Caki2 (cell line): ENCODE results near the gene LGI4. TPM values are rescaled to one million over a fixed set of nuclear protein-coding genes. Genes with fewer than 3 reads are reported as not detected.
"Not testable (repeated sequence)": the region's sequence is repeated elsewhere in the genome, so short reads cannot be mapped to it uniquely, and the experiment has no call there.

Experiments used
- DNase-seq: peaks from one replicate; pipeline ENCODE4 v3.0.0-alpha.2; 2015; ENCODE audit warnings: low read depth
- in situ Hi-C: cut with HindIII; loops from 2 replicates; pipeline ENCODE4 v1.10.0; 2016; ENCODE audit warnings: low sequenced_read_pairs, low pct_unique_long_range_greater_than_20kb, mixed read lengths
- total RNA-seq: library from RNA; depleted of rRNA; stranded (reverse); fragments of >200 nt; shearing (Covaris generic); gene quantifications from 2 replicates; pipeline ENCODE4 v1.2.3, GENCODE V29; 2014; ENCODE audit warnings: low replicate concordance

The LGI4 gene
- total RNA-seq, 1 experiment from 2014 or later: not detected

DNA sequence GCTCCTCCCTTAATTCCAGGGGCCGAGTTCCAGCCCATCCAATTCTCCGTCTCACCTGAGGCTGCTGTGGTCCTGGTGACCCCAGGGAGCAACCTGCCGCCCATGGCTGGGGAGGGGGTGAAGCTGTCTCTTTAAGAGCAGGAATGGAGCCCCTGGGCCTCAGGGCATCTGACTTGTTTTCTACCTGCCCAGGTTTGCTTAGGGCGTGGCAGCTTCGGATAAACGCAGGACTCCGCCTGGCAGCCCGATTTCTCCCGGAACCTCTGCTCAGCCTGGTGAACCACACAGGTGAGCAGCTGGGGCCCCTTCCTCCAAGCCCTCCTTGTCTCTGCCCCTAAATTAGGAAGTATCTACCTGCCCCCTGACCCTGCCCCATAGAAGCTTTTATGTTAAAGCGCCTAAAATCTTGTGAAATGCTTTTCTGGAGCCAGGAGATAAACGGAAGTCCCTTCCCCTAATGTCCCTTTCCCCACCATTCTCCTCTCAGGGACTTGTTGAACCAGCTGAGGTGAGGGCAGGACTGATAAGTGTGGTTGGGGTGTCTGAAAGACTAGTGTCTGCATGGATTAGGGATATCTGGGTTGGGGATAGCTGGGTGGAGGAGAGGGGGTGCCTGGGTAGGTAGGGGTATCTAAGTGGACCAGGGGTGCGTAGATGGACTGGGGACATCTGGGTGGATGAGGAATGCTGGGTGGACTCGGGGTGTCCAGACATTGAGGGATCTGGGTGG lies 18.6 kb downstream of the LGI4 start:
- no peak for DNase-seq
- in situ Hi-C loops: no loop called here

GRCh38 chr19:35115177-35115951 lies 19.5 kb downstream of the LGI4 start, which contains the start of gene FXYD3:
Gene FXYD3 (plus strand): TSS chr19:35115823. CDS start chr19:35119377, 3,554 bp downstream.
- in situ Hi-C loops: no loop called here
- DNase-seq: no peak

DNA sequence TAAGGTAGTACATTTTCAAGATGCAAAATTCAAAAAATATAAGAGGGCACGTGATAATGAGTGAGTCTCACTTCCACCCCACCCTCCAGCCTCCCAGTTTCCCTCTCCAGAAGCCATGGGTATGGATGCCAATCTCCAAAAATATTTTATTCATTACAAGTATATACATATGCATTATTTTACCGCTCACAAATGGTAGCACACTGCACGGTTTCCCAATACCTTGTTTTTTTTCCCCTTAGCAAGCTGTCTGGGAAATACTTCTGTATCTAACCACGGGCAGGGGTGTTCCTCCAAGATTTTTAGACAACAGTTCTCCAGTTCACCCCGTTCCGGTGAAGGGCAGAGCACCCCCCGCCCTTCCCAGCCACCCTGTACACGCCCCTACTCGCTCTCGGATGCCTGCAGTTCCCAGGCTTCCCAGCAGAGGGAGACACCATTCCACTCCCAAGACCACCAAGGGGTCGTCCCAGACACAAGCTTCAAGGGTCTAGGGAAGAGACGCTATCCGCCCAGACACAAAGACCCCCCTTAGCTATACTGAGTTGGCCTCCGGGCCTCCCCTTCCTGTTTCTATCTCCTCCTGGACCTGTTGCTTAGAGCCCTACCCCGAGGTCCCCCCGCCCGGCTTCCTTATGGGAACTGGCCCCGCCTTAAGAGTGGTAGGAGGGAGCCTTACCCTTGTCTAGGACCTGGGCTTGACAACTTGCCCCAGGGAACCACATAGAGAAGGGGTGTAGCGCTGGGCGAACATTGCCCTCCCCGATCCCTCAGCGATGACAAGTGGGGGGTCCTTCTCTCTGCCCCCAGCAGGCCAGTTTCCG lies 20.3 kb downstream of the LGI4 start:
- in situ Hi-C loops: no loop called here
- DNase-seq: peak; percentile 37

- in situ Hi-C loops: no loop called here
- DNase-seq: no peak
These were observed 21.7 kb downstream of the LGI4 start for GRCh38 chr19:35112995-35113688.

GRCh38 chr19:35110974-35111373 lies 23.9 kb downstream of the LGI4 start:
- no peak for DNase-seq
- in situ Hi-C loops: no loop called here

DNA sequence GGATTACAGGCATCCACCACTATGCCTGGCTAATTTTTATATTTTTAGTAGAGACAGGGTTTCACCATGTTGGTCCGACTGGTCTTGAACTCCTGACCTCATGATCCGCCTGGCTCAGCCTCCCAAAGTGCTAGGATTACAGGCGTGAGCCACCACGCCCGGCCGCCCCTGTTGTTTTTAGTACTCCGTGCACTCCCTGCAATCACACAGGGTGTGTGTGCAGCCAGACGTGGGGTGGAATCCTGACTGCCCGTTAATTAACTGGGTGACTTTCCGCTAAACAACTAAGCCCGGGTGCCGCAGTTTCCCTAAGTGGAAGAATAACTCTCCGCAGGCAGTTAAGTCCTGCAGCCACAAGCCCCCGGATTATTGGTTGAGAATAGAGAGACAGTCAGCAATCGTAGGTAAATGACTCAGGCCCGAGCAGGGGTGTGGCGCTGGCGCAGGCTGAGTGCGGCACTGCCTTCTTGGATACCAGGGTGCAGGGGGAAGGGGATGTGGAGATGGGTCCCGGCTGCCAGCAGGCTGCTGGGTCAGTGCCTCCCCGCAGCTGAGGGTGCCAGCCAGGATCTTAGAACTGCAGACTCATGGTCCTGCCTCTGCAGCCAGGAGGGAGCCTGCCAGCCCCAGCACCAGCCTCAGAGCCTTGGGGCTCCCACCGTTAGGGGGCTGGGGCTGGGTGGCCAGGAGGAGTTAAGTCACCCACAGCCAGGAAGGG lies 25.3 kb downstream of the LGI4 start:
- in situ Hi-C loops: no loop called here

DNA sequence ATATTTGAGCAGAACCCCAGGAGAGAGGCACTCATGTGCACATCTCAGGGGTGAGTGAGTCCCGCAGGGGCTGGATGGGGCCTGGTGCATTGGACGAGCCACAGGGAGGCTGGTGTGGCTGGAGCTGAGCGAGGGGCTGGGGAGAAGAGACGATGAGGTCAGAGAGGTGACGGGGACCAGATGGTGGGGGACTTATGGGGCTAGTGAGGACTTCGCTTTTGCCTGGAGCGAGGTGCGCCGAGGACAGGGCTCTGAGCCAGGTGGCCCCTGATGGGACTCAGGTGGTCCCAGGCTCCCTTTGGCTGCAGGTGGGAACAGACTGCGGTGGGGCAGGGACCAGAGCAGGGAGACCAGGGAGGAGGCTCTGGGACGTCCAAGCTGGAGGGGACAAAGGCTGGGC lies 26.1 kb downstream of the LGI4 start:
- no peak for DNase-seq
- in situ Hi-C loops: no loop called here

More for the DNA sequence above, 25.3 kb downstream of the LGI4 start:
- DNase-seq: peak; percentile 50

- no peak for DNase-seq
These were observed 27.3 kb downstream of the LGI4 start for GRCh38 chr19:35107545-35107944.

GRCh38 chr19:35106898-35107541 lies 27.8 kb downstream of the LGI4 start:
- in situ Hi-C loops: no loop called here
- no peak for DNase-seq

More at GRCh38 chr19:35107545-35107944, 27.3 kb downstream of the LGI4 start:
- in situ Hi-C loops: no loop called here

DNA sequence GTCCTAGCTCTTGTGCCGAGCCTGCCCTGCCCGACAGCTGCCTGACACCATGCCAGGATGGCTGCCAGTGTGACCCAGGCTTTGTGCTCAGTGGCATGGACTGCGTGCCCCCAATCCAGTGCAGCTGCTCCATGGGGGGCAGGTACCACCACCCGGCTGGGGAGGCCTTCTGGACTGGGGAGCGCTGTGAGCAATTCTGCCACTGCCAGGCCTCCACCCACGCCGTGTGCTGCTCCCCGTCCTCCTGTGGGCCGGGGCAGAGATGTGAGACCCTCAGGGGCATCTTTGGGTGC lies 28.6 kb downstream of the LGI4 start:
- no peak for DNase-seq

DNA sequence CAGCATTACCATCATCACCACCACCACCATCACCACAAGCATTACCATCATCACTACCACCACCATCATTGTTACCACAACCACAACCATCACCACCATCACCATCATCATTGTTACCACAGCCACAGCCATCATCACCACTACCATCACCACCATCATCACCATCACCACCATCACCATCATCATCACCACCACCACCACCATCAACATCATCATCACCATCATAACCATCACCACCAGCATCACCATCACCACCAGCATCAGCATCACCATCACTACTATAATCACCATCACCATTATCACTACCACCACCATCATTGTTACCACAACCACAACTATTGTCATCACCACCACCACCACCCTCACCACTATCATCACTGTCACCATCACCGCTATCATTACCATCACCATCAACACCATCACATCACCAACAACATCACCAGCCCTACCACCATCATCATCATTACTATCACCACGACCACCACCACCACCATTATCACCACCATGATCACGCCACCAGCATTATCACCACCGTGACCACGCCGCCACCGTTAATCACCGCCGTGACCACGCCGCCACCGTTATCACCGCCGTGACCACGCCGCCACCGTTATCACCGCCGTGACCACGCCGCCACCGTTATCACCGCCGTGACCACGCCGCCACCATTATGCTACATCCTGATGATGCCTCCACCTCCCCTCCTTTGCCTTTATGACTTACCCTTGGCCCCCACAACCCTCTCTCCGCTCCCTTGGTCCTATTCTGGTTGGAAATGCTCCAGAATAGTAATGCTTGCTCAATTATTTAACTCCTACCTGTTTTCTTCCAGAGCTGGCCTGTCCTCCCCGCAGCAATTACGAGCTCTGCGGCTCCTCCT lies 29.2 kb downstream of the LGI4 start:
- DNase-seq: no peak
- in situ Hi-C loops: no loop called here

More for the DNA sequence above, 28.6 kb downstream of the LGI4 start:
- in situ Hi-C loops: no loop called here

DNA sequence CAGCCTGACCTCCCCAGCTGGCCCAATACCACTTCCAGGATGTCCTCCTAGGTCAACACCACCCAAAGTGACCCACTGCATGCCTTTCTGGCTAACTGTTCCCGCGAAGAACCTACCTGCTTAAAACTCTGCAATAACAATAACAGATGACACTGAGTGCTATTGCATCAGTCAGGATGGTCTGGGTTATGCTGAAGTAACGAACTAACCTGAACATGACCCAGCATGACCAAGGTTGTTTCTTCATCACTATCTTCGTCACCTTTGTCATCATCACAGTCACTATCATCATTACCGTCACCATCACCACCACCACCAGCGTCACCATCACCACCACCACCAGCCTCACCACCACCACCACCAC lies 29.8 kb downstream of the LGI4 start:
- no peak for DNase-seq
- in situ Hi-C loops: no loop called here

DNA sequence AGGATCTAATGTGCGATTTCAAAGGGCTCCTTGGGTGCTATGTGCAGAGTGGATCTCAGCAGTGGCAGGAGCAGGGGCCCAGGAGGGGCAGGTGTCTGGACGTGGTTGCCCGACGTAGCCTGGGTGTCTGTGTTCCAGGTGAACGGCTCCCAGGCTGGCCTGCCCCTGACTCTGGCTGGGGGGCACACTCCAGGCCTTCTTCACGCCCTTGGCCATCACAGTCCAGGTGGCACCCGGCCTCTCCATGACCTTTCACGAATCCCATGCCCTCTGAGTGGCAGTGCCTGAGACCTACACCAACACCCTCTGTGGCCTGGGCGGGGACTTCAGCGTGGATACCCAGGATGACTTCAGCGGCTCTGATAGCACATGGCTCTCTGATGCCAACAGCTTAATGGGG lies 30.5 kb downstream of the LGI4 start:
- no peak for DNase-seq
- in situ Hi-C loops: no loop called here

DNA sequence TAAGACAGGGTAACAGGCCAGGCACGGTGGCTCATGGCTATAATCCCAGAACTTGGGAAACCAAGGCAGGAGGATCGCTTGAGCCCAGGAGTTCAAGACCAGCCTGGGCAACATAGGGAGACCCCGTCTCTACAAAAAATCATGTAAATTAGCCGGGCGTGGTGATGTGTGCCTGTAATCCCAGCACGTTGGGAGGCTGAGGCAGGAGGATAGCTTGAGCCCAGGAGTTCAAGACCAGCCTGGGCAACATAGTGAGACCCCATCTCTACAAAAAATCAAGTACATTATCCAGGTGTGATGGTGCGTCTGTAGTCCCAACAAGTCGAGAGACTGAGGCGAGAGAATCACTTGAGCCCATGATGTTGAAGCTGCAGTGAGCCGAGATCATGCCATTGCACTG lies 31.2 kb downstream of the LGI4 start:
- DNase-seq, in situ Hi-C loops: not testable (repeated sequence)

DNA sequence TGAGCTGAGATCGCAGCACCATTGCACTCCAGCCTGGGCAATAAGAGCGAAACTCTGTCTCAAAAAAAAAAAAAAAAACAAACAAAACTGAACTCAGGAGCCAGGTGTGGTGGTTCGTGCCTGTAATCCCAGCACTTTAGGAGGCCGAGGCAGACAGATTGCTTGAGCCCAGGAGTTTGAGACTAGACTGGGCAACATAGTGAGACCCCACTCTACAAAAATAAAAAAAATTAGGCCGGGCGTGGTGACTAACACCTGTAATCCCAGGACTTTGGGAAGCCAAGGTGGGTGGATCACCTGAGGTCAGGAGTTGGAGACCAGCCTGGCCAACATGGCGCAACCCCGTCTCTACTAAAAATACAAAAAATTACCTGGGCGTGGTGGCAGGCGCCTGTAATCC lies 32.9 kb downstream of the LGI4 start:
- in situ Hi-C loops, DNase-seq: not testable (repeated sequence)
